Measurements from ENCODE around the gene KDSR. TPM values are rescaled to one million over a fixed set of nuclear protein-coding genes. Genes with fewer than 3 reads are reported as not detected.

KDSR gene, protein sequence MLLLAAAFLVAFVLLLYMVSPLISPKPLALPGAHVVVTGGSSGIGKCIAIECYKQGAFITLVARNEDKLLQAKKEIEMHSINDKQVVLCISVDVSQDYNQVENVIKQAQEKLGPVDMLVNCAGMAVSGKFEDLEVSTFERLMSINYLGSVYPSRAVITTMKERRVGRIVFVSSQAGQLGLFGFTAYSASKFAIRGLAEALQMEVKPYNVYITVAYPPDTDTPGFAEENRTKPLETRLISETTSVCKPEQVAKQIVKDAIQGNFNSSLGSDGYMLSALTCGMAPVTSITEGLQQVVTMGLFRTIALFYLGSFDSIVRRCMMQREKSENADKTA
- total RNA-seq, result 23.6 and 23.9 TPM in 2 replicates

DNA sequence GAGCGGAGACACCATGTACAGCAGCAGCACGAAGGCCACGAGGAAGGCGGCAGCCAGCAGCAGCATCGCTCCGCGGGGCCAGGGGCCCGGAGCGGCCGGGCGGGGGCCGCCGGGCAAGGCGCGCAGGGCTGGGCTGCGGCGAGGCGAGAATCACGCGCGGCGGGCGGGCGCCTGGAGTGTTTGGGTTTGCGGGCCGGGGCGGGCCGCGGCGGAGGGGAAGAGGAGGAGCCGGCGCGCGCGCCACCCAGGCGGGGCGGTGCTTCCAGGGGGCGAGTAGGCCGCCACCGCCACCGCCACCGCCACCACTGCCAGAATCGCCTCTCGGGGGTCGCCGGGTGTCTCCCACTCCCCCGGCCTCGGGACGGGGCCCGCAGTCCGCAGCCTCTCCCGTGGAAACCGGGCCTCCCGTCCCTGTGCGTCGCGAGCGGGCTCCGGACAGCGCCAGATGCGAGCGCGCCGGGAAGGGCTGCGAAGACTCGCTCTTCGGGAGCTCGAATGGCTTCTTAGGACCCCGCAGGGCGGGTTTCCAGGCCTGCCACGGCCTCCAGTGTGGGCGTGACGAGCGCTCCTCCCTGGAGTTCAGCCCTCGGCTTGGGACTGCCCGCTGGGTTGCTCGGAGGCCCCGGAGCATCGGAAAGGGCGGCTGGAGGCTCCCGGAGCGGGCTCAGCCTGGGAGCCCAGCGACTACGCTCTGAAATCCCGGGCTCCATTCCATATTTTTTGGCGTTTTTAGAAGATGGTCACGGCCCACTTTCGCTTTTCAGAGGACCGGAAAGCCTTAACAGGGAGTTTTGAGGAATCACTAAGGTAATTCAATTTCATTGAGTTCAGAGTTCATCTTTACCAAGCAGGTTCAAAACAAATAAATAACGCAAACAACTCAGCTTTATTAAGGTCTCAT, at the start of gene KDSR:
KDSR (minus strand) TSS at position 154 of the 901 bp plus-strand sequence; CDS start at position 66, 88 bp downstream.

DNA sequence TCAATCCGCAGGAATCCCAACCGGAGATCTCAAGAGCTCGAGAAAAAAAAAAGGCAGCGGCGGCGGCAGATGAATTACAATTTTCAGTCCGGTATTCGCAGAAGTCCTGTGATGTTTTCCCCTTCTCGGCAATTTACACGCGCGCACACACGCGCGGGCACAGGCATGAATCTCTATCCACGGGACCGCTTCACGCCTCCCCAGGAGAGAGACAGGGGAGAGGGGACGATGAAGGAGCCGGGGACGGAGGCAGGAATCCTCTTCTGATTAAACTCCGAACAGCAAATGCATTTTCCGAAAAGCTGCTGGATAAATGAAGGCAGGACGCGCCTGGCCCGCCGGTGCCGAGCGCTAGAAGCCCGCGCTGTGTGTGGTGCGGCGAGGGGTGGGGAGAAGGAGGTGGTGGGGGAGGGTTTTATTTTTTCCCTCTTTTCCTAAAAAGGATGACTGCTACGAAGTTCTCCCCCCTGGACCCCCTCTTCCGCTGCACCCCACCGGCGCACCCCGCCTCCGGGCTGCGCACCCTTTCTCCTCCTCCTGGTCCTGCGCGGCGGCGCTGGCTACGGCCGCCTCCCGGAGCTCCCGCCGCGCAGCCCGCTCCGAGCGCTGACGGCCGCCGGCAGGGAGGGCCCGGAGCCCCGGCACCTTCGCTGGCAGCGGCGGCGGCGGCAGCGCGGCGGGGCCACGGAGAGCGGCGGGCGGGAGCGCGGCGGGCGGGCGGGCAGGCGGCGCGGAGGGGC, 47.5 kb downstream of the KDSR start, which contains the start of gene BCL2:
BCL2 (minus strand) TSS at position 387 of the 740 bp plus-strand sequence.

Other genes starting within 250 kb of the KDSR start
- 0.11 and 0.39 TPM in 2 replicates for gene BCL2, start 47.4 kb downstream of the KDSR start, total RNA-seq
- gene VPS4B, start 55.3 kb upstream of the KDSR start, total RNA-seq, result 47.9 and 53.8 TPM in 2 replicates
- gene SERPINB5, start 109.8 kb upstream of the KDSR start, total RNA-seq, result 7.9 and 24.2 TPM in 2 replicates
- gene SERPINB12, start 175.2 kb upstream of the KDSR start, total RNA-seq, result not detected in 2 replicates
- gene SERPINB13, start 220.1 kb upstream of the KDSR start, total RNA-seq, result not detected in 2 replicates